T-helper 22 cell (primary cell): ENCODE data around the gene XPA.
"Not testable (repeated sequence)": the region's sequence is repeated elsewhere in the genome, so short reads cannot be mapped to it uniquely, and the experiment has no call there.

Experiments used
- DNase-seq: peaks from one replicate; pipeline ENCODE4 v3.0.0-alpha.2; 2020; ENCODE audit warnings: low read depth

XPA gene

GRCh38 chr9:97703437-97704344, 6.6 kb upstream of the XPA start:
- no peak for DNase-seq

GRCh38 chr9:97699824-97700223, 2.7 kb upstream of the XPA start:
- not testable (repeated sequence) for DNase-seq

DNA sequence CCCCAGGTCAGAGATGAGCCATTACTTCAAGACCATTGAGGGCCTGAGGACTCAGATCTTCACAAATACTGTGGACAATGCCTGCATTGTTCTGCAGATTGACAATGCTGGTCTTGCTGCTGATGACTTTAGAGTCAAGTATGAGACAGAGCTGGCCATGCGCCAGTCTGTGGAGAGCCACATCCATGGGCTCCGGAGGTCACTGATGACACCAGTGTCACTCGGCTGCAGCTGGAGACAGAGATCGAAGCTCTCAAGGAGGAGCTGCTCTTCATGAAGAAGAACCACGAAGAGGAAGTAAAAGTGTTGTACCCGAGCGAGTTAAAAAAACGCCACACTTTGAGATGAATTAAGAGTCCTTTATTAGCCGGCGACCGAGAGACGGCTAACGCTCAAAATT, 2.1 kb upstream of the XPA start:
- not testable (repeated sequence) for DNase-seq

DNA sequence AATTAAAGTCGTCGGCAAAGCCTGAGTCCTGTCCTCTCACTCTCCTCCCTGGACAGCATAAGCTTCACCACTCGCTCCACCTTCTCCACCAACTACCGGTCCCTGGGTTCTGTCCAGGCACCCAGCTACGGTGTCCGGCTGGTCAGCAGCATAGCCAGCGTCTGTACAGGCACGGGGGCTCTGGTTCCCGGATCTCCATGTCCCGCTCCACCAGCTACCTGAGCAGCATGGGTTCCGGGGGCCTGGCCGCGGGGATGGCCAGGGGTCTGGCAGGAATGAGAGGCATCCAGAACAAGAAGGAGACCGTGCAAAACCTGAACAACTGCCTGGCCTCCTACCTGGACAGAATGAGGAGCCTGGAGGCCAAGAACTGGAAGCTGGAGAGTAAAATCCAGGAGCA, 1.7 kb upstream of the XPA start:
- no peak for DNase-seq

DNA sequence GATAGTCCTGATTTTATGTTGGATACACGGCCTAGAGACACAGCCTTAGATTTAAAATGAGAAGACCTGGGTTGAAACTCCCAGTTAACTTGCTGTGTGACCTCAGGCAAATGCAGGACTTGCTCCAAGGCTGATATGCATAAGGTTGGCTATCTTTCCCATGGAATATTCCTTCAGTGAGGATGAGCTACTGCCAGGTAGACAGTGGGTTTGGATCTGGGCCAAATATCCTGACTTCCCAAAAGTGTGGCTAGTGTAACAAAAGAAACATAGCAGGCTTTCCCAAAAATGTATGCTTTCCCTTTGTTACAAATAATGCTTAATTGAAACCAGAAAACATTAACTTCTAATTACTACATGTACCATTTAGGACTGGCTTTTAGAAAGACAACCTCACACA, 697 bp upstream of the XPA start:
- DNase-seq = no peak

DNA sequence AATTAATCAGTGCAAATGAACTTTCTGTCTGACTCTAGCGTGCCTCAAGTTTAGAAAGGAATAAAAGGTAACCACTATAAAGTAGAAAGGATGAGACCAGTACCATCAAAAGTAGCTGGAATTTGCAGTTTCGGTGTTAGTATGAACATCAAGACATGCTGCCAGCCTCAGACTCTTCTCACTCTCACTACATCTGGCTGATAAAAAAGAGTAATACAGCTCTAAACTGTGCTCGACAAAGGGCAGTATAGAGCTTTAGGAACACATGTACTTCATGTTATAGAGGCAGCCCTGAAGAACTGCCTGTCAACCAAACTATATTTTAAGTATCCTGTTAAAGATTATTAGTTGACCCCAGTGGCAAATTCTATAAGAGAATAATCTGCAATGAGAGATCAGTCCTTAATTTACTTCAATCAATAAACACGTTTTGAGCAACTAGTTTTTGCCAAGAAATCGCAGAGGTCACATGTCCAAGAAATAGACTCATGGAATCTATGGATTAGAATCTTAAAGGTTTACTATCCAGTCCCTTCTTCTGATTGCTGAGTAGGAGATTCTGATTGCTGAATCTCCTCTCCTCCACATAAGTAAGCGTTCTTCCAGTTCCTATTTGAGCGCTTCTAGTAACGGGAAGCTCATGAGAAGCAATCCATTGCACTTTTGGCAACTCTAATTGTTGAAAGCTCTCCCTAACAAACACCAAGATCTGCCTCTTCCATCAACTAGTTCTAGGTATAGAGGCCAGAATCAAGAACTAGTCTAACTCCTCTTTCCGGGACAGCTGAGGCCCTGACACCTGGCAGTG, 941 bp downstream of the XPA start:
- no peak for DNase-seq

DNA sequence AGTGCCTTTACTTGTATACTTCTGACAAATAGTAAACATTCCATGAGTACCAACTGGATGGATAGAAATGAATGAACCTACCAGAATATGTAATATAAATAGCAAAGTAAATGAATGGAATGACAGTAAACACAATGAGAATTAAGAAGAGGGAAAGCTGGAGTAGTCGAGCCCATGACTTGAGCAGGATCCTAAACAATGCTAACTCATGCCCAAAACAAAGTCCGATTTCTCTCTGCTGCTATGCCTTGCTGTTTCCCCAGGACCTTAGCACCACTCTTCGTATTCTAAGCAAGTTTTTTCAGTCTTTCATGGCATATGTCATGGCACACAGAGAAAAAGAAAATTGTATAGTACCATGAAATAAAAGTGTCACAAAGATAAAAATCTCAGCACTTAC, 1.8 kb downstream of the XPA start:
- DNase-seq = no peak

DNA sequence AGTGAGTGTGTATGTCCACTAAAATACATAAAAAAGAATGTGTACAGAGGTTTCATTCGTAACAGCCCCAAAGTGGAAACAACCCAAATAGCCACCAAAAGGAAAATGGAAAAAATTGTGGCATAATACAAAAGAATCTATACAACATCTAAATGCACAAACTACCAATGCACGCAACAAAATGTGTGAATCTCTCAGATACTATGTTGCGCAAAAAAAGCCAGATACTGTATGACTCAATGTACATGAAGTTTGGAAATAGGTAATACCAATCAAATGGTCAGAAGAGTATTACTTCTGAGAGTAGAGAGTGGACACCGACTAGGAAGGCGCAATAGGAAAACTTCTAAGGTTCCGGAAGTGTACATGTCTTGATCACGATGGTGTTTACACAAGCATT, 2.4 kb downstream of the XPA start:
- DNase-seq = no peak

DNA sequence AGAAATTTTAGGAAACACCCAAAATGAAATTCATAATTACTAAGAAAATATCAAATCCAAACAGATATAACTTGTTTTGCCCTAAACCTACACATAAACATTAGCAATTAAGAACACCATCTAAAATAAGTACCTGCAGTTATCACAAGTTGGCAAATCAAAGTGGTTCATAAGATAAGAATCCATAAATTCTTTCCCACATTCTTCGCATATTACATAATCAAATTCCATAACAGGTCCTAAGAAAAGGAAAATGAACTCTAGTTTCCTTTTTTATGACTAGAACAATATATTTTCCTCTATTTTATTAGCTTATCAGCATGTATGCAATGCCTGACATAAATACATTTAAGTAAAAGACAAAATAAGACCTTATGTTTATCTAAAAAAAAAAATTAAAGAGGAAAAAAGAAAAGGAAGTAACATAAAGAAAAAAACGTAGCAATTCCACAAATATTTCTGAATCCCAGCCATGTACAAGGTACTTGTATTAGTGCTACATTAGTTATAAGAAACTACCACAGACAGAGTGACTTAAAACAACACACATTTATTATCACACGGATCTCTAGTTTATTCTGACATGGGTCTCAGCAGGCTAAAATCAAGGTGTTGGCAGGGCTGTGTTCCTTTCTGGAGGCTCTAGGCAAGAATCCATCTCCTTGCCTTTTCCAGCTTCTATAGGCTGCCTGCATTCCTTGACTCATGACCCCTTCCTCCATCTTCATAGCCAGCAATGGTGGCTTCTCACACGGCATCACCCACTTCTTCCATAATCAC, 7.5 kb downstream of the XPA start:
- no peak for DNase-seq

DNA sequence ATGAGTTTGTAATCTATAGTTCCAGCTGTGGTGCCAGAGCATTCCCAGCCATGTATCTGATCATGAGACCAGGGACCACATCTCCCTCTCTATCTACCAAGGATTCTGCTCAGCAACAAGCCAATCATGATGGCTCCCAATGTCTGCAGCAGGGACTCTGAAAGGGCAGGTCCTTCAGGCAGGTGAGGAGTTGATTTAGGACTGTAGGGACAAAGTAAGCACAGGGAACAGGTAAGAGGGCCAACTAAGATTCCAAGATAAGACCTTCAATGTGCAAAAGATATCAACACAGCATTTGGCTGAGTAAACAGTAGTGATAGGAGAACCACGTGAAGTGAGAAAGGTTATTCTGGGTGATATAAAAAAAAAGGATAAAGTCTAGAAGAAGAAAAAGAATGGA, 8.5 kb downstream of the XPA start:
- no peak for DNase-seq

DNA sequence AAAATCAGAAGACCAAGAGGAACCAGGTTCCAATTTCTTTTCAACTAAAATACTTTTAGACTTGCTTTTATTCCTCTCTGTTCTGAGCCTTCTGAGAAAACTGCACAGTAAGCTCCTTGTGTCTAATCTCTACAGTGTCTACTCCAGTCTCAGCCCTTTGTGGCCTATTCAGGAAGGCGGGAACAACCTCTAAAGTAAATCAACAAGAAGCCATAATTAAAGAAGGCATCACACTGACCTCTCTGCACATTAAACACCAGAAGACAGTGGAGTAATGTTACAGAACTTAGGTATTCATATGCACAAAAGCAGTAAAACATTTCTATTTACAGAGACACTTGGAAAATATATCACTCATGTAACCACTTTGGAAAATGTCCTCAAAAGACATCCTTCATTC, 14.9 kb downstream of the XPA start:
- DNase-seq = no peak

DNA sequence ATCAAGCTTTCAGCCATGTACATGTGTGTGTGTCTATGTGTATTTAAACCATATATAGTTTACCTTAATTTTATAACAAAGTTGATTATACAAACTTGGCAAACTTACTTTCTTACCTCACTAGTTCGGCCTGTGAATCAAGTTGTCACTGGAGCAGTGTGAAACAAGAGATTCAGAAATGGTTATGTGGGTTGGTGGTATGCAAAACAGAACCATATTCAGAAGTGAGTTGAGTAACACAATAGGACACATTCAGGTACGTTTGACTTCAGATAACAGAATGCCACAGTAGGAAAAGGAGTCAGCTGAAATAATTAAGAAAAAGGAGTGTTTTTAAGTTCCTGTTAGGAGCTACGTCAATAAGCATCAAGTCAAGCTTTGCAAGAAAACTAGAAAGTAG, 21.5 kb downstream of the XPA start:
- DNase-seq = no peak

DNA sequence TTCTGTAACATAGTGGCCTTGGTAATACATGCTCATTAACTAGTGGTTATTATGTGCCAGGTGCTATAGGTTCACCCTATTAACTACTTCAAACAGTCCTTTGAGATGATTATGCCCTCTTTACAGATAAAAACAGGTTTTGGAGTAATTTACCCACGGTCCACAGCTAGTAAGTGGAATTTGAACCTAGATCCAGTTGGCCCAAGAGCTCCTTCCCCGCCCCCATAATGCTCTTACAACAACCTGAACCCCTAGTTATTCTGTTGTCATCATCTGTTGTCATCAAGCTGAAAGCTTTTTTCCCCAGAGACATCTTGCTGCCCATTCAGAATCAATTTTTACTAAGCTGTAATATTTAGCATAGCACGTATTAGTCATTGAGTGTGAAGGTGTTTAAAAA, 23.2 kb downstream of the XPA start:
- DNase-seq = no peak

GRCh38 chr9:97672403-97672802, 24.7 kb downstream of the XPA start:
- no peak for DNase-seq

GRCh38 chr9:97670586-97670985, 26.6 kb downstream of the XPA start:
- no peak for DNase-seq

GRCh38 chr9:97668485-97668884, 28.7 kb downstream of the XPA start:
- no peak for DNase-seq

- DNase-seq = no peak
Measured at GRCh38 chr9:97666907-97667686, 30.0 kb downstream of the XPA start.

DNA sequence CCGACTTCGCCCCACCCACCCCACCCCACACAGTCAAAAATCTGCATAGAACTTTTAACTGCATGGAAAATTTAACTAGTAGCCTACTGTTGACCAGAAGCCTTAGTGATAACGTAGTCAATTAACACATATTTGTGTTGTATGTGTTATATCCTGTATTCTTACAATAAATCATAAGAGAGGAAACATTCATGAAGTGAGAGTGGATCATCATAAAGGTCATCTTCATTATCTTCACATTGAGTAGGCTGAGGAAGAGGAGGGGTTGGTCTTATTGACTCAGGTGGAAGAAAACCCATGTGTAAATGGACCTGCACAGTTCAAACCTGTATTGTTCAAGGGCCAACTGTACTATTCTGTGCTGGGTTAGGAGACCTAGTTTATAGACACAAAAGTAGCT, 31.4 kb downstream of the XPA start:
- no peak for DNase-seq

DNA sequence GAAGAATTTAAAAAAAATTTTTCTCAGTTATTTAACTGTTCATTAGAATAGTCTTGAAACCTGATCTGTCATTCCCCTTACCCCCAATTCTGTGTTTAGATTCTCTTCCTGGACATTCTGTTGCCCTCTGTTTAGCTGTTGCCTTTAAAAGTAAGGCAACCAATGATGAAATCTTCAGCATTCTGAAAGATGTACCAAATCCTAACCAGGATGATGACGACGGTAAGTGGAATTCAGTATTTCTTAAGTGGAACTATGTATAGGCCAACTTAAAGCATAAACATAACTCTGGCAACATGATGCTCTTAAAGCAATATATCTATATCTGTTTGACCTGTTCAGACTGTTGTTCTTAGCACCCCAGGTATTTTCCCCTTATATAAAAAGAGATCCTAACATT, 36.3 kb downstream of the XPA start:
- no peak for DNase-seq

DNA sequence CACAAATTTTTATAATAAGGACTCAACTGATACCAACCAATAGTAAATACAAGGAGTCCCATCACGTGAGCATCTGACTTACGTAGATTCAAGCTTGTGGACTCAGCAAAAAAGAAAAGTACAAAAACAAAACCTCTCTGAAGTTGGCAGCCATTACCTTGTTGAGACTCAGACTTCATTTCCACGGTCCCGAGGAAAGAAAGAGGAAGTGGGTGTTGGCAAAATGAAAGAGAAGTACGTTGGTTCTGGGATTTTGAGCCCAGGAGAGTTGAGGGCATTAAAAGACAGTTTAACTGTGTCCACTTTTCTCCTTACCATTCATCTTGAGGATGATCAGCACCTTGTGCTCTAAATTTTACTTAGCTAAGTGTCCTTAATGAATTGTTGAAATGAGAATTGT, 36.8 kb downstream of the XPA start:
- no peak for DNase-seq

GRCh38 chr9:97659771-97660170, 37.4 kb downstream of the XPA start:
- DNase-seq = no peak

- DNase-seq = no peak
Measured at GRCh38 chr9:97658707-97659106, 38.4 kb downstream of the XPA start.
